SK-N-SH (cell line): Measurements from ENCODE around the gene ESYT1. TPM values are rescaled to one million over a fixed set of nuclear protein-coding genes. Genes with fewer than 3 reads are reported as not detected.

Experiments
- CHD2 ChIP-seq: fragments of 150-350 bp; IDR thresholded peaks from 2 replicates; pipeline ENCODE4 v1.6.1; 2018; ENCODE audit warnings: low read length; ENCODE audit not compliant: partially characterized antibody
- EP300 ChIP-seq, 2 experiments: IDR thresholded peaks; 2 replicates each; pipeline versions ENCODE4 v1.4.0 to v1.6.1; 2012; ENCODE audit warnings: borderline replicate concordance in 1 of 2, low read depth in 1 of 2, low read length in 1 of 2
- EZH2phosphoT487 ChIP-seq: fragments of 200-600 bp; sonication (generic); IDR thresholded peaks from 2 replicates; pipeline ENCODE4 v1.6.1; 2017; ENCODE audit warnings: low read depth, mixed run types, mild to moderate bottlenecking, antibody characterized with exemption, moderate library complexity, borderline replicate concordance
- FOSL2 ChIP-seq: IDR thresholded peaks from 2 replicates; pipeline ENCODE4 v1.4.0; 2012; ENCODE audit warnings: low read depth, mild to moderate bottlenecking, moderate library complexity, borderline replicate concordance
- IRF3 ChIP-seq: fragments of 150-350 bp; IDR thresholded peaks from 2 replicates; pipeline ENCODE4 v1.6.1; 2016; ENCODE audit warnings: mild to moderate bottlenecking, low read depth, low read length
- JUND ChIP-seq: IDR thresholded peaks from 2 replicates; pipeline ENCODE4 v1.4.0; 2012
- MEF2A ChIP-seq: IDR thresholded peaks from 2 replicates; pipeline ENCODE4 v1.4.0; 2012; ENCODE audit warnings: low read depth, borderline replicate concordance
- MXI1 ChIP-seq: IDR thresholded peaks from 2 replicates; pipeline ENCODE4 v1.6.1; 2012; ENCODE audit warnings: mild to moderate bottlenecking, low read depth, low read length, improper control_type of control experiment
- NRF1 ChIP-seq: IDR thresholded peaks from 2 replicates; pipeline ENCODE4 v1.6.1; 2012; ENCODE audit warnings: low read depth, mild to moderate bottlenecking, low read length
- PBX3 ChIP-seq: IDR thresholded peaks from 2 replicates; pipeline ENCODE4; 2012
- POLR2AphosphoS5 ChIP-seq: IDR thresholded peaks from 2 replicates; pipeline ENCODE4 v1.6.1; 2012; ENCODE audit warnings: low read depth, low read length
- RAD21 ChIP-seq: IDR thresholded peaks from 2 replicates; pipeline ENCODE4 v1.6.1; 2012; ENCODE audit warnings: mild to moderate bottlenecking, low read length
- RCOR1 ChIP-seq: fragments of 150-350 bp; IDR thresholded peaks from 2 replicates; pipeline ENCODE4 v1.6.1; 2017; ENCODE audit warnings: antibody characterized with exemption, low read length
- SIN3A ChIP-seq: IDR thresholded peaks from 2 replicates; pipeline ENCODE4 v1.6.1; 2012; ENCODE audit warnings: low read depth, mild to moderate bottlenecking, low read length, moderate library complexity, borderline replicate concordance
- TAF1 ChIP-seq: IDR thresholded peaks from 2 replicates; pipeline ENCODE4 v1.6.1; 2012; ENCODE audit warnings: low read depth, mild to moderate bottlenecking, low read length, moderate library complexity, borderline replicate concordance
- TCF12 ChIP-seq: IDR thresholded peaks from 2 replicates; pipeline ENCODE4 v1.4.0; 2012
- USF1 ChIP-seq: IDR thresholded peaks from 2 replicates; pipeline ENCODE4 v1.4.0; 2012; ENCODE audit warnings: low read depth, borderline replicate concordance
- YY1 ChIP-seq: IDR thresholded peaks from 2 replicates; pipeline ENCODE4 v1.4.0; 2012; ENCODE audit warnings: low read depth, mild to moderate bottlenecking
- polyA plus RNA-seq, 3 experiments: library from polyadenylated mRNA; depleted of rRNA; stranded (reverse); fragments of >200 nt; gene quantifications; 2 replicates each; pipeline ENCODE4 v1.2.3, GENCODE V29; 2012
- TF ChIP-seq, protein P1 (sequence below): IDR thresholded peaks from 2 replicates; pipeline ENCODE4 v1.4.0; 2012; ENCODE audit warnings: low read depth

The ESYT1 gene
- polyA plus RNA-seq, 1 of the 3 experiments (the other 2 are of a cell fraction) = 132 TPM

DNA sequence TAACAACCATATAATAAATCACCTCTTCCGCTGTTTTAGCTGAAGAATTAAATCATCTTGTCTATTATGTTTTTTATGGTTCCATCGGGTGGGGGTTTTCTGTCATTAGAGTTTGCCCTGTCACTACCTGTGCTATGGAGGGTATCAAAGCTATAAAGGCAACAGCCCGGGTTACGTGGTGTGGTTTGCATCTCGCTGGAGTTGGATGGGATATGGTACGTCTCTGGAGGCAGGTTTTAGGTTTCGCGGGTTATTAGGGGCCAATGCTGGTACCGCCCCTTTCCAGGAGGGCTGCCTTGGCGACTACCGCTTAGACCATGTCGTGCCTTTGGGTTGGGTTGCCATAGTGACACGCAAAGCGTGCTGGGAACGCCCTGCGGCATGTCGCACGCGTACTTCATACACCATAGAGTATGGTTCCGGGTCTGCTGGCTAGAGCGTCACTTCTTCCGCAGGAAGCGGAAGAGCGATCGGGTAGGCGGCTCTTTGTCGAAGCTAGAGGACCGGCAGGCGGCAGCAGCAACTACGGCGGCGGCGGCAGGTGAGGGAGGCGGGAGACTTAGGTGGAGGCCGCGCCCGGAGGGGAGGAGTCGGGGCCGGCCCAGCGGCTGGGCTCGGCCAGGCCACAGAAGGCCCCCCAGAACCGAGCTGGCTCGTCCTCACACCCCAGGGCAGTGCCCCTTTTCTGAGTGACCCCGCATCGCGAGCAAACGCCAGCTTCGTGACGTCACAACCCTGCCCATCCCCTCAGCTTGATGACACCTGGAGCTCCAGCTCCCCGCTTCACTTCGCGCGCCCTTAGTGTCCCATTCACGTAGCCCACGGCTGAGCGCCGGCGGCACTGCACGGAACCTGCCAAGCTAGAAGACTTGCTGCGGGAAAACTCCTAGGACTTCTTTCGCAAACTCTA, 10.0 kb upstream of the ESYT1 start, which contains the start of gene ZC3H10 (continued):
- TF ChIP-seq, protein P1, sequence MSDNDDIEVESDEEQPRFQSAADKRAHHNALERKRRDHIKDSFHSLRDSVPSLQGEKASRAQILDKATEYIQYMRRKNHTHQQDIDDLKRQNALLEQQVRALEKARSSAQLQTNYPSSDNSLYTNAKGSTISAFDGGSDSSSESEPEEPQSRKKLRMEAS = peak; percentile 96
- TF ChIP-seq EZH2phosphoT487 (no peak), NRF1 (no peak), MEF2A (no peak; the same call in 1 of the 2 replicates), JUND (peak; percentile 74), YY1 (peak; percentile 58; the same call in 1 of the 2 replicates), TCF12 (peak; percentile 65), RCOR1 (peak; percentile 48), IRF3 (no peak), SIN3A (peak; percentile 100), EP300 (IDR thresholded peaks at IDR 0.05; ENCODE audit: borderline replicate concordance in 1 of 2, low read depth in 1 of 2, low read length in 1 of 2) (peak in 1 of 2 experiments; percentile 51; a peak in 2 of 4 replicates), RAD21 (no peak), FOSL2 (no peak), USF1 (no peak), TAF1 (peak; percentile 83), PBX3 (peak; percentile 95), CHD2 (peak; percentile 97), MXI1 (peak; percentile 98), POLR2AphosphoS5 (peak; percentile 99)
